Mucosa of rectum (tissue), 2 donors: ENCODE data around the gene HBG1.
"Not testable (repeated sequence)": the region's sequence is repeated elsewhere in the genome, so short reads cannot be mapped to it uniquely, and the experiment has no call there.

Source experiments
- H3K27ac ChIP-seq, 2 donors: one replicate each; pipeline ENCODE4 v1.7.0; 2013; ENCODE audit warnings: inconsistent platforms in 2 of 2, low read depth in 2 of 2, low read length in 2 of 2
- H3K27me3 ChIP-seq, 2 donors: one replicate each; pipeline ENCODE4 v1.7.0; 2013; ENCODE audit warnings: low read length in 2 of 2; ENCODE audit not compliant: control insufficient read depth in 2 of 2, insufficient read depth in 2 of 2
- H3K36me3 ChIP-seq, 2 donors: one replicate each; pipeline ENCODE4 v1.7.0; 2013; ENCODE audit warnings: low read length in 2 of 2; ENCODE audit not compliant: control insufficient read depth in 2 of 2, insufficient read depth in 2 of 2
- H3K4me1 ChIP-seq, 2 donors: one replicate each; pipeline ENCODE4 v1.7.0; 2013; ENCODE audit warnings: low read length in 2 of 2, mild to moderate bottlenecking in 1 of 2; ENCODE audit not compliant: control insufficient read depth in 2 of 2, insufficient read depth in 2 of 2
- H3K4me3 ChIP-seq, 2 donors: one replicate each; pipeline ENCODE4 v1.7.0; 2013; ENCODE audit warnings: low read length in 2 of 2
- H3K9ac ChIP-seq, 2 donors: one replicate each; pipeline ENCODE4 v1.7.0; 2013; ENCODE audit warnings: low read length in 2 of 2, low read depth in 1 of 2, mild to moderate bottlenecking in 1 of 2
- H3K9me3 ChIP-seq, 2 donors: one replicate each; pipeline ENCODE4 v1.7.0; 2013; ENCODE audit warnings: low read length in 2 of 2; ENCODE audit not compliant: control insufficient read depth in 2 of 2
- donor health status: healthy.
- donor health status: Normal muscosa, but diverticular disease.

Gene HBG1

DNA sequence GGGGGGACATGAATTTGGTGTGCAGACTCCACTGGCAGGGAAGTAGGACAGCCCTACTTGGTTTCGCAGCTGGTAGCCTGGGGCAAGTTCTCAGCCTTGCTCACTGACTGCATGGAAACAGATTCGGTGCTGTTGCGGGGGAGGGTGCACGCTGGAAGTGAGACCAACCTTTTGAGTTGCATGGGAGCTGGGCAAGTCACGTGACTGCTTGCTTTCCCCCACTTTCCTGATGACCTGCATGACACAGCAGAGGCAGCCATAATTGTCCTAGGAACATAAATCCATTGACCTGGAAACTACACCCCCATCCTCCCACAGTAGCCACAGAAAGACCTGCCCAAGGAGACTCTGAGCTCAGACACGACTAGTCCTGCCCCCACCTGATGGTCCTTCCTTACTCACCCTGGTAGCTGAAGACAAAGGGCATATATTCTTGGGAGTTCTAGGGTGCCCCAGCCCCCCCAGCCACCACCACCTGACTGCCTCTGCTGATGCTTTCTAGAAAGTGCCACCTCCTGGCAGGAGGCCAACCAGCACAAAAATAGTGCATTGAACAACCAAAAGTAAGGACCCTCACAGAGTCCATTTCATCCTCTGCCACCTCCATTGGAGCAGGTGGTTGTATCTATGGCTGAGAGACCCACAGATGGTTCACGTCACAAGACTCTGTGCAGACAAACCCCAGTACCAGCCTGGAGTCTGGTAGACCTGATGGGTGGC, 9.0 kb upstream of the HBG1 start:
- no peaks in the 10 kb centered on the region for H3K4me1 ChIP-seq
- no peaks in the 10 kb centered on the region for H3K27me3 ChIP-seq
- H3K27ac ChIP-seq: no peak overlapping the region
- no peak overlapping the region for H3K9ac ChIP-seq
- no peaks in the 10 kb centered on the region for H3K9me3 ChIP-seq
- no peak overlapping the region for H3K4me3 ChIP-seq
- no peaks in the 10 kb centered on the region for H3K36me3 ChIP-seq

DNA sequence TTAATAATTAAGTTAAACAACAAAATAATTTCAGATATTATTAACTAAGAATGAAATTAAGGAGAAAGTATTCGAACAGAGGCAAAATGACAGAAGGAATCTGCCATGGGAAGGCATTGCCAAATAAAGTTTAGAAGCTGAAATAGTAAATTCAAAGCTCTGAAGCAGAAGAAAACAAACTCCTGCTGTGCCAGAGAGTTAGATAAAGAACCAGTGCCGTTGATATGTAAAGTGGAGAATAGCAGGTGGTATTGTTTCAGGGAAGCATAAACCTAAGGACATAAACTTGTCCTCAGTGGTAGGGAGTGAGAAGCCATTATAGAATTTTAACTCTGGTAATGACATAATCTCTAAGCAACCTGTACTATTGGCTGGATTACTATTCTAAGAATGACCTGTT, 7.6 kb upstream of the HBG1 start:
- no peaks in the 10 kb centered on the region for H3K36me3 ChIP-seq
- H3K27me3 ChIP-seq: no peaks in the 10 kb centered on the region
- H3K4me1 ChIP-seq: no peaks in the 10 kb centered on the region
- H3K9ac ChIP-seq: no peak overlapping the region
- H3K27ac ChIP-seq: no peak overlapping the region
- no peak overlapping the region for H3K4me3 ChIP-seq
- H3K9me3 ChIP-seq: no peaks in the 10 kb centered on the region

DNA sequence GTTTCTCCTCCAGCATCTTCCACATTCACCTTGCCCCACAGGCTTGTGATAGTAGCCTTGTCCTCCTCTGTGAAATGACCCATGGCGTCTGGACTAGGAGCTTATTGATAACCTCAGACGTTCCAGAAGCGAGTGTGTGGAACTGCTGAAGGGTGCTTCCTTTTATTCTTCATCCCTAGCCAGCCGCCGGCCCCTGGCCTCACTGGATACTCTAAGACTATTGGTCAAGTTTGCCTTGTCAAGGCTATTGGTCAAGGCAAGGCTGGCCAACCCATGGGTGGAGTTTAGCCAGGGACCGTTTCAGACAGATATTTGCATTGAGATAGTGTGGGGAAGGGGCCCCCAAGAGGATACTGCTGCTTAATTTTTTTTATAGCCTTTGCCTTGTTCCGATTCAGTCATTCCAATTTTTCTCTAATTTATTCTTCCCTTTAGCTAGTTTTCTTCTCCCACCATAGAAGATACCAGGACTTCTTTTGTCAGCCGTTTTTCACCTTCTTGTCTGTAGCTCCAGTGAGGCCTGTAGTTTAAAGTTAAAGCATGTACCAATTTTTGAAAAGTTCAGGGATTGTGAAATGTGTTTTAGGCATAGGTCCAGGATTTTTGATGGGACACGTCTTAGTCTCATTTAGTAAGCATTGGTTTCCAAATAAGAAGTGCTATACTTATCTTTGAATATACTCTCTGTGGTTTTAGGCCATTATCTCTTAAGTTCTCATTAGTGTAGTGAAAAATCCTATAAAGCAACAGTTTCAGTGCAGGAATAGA, 5.2 kb upstream of the HBG1 start, which contains the start of gene HBG2:
HBG2 (minus strand) TSS at position 136 of the 768 bp plus-strand sequence; CDS start at position 83, 53 bp downstream.
- not testable (repeated sequence) for H3K27ac ChIP-seq, H3K9me3 ChIP-seq, H3K9ac ChIP-seq

DNA sequence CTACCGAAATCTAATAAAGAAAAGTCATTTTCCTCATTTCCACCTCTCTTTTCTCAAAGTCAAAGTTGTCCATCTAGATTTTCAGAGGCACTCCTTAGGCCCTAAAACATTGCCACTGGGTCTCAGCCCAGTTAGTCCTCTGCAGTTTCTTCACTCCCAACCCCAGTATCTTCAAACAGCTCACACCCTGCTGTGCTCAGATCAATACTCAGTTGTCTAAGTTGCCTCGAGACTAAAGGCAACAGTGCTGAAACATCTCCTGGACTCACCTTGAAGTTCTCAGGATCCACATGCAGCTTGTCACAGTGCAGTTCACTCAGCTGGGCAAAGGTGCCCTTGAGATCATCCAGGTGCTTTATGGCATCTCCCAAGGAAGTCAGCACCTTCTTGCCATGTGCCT, 4.4 kb upstream of the HBG1 start:
- not testable (repeated sequence) for H3K36me3 ChIP-seq, H3K27me3 ChIP-seq, H3K9me3 ChIP-seq, H3K27ac ChIP-seq, H3K9ac ChIP-seq, H3K4me3 ChIP-seq, H3K4me1 ChIP-seq

More for the DNA sequence above, 5.2 kb upstream of the HBG1 start, which contains the start of gene HBG2:
- H3K4me3 ChIP-seq, H3K4me1 ChIP-seq, H3K36me3 ChIP-seq, H3K27me3 ChIP-seq: not testable (repeated sequence)

DNA sequence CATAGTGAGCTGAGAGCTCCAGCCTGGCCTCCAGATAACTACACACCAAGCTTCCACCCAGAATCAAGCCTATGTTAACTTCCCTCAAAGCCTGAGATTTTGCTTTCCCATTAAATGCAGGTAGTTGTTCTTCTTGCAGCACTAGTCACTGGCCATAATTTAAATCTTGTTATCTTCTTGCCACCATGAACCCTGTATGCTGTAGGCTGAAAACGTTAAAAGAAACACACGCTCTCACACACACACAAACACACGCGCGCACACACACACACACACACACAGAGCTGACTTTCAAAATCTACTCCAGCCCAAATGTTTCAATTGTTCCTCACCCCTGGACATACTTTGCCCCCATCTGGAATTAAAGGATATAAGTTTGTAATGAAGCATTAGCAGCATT, 3.8 kb upstream of the HBG1 start:
- H3K9me3 ChIP-seq, H3K27me3 ChIP-seq, H3K4me3 ChIP-seq, H3K9ac ChIP-seq, H3K27ac ChIP-seq, H3K36me3 ChIP-seq, H3K4me1 ChIP-seq: not testable (repeated sequence)

DNA sequence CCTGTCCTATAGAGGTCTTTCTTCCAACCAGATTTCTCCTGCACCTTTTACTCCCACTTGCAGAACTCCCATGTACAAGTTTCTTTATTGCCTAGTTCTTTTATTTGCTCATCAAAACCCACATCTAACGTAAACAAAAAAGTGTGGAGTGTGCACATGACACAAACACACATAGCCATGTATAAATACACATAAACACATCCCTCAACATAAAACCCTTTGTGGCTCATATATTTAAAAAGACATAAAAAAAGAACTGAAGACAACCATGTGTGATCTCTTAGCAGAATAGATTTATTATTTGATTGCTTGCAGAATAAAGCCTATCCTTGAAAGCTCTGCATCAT, 3.2 kb upstream of the HBG1 start:
- Histone ChIP-seq H3K9me3 (no peaks in the 10 kb centered on the region), H3K4me3 (no peak overlapping the region), H3K4me1 (no peaks in the 10 kb centered on the region), H3K27me3 (no peaks in the 10 kb centered on the region), H3K9ac (no peak overlapping the region), H3K27ac (no peak overlapping the region), H3K36me3 (no peaks in the 10 kb centered on the region)

DNA sequence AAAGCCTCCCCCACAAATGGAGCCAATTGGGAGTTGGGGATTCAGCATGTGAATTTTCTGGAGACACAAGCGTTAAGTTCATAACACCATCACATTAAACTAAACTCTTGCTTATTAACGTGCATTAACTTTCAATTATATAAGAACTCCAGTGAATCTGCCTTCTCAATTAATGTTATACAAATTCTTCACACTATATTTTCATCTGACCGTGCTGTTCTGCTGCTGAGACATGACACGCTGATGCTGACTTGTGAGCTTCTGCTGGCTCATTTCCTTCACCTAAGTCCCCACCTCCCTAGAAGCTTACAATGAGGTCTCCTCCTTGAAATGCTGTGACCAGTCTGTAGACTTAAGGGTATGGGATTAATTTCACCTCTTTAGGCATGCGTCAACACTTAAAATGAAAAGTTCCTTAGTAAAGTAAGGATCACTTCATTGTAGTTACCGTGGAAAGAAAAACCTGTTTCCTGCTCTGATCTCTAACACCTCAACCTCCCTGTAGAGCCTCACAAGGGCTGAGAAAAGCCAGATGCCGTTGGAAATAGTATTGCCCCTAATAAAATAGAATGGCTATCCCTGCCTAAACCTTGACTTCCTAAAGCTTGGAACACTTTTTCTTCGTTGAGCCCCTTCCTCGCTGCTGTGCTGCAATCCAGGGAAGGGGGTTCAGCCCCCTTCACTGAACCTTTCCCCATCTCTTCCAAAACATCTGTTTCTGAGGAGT, 2.7 kb upstream of the HBG1 start:
- H3K27me3 ChIP-seq: no peaks in the 10 kb centered on the region
- H3K36me3 ChIP-seq: no peaks in the 10 kb centered on the region
- no peaks in the 10 kb centered on the region for H3K4me1 ChIP-seq
- H3K9me3 ChIP-seq: no peaks in the 10 kb centered on the region
- H3K27ac ChIP-seq: no peak overlapping the region
- H3K4me3 ChIP-seq: no peak overlapping the region
- H3K9ac ChIP-seq: no peak overlapping the region

DNA sequence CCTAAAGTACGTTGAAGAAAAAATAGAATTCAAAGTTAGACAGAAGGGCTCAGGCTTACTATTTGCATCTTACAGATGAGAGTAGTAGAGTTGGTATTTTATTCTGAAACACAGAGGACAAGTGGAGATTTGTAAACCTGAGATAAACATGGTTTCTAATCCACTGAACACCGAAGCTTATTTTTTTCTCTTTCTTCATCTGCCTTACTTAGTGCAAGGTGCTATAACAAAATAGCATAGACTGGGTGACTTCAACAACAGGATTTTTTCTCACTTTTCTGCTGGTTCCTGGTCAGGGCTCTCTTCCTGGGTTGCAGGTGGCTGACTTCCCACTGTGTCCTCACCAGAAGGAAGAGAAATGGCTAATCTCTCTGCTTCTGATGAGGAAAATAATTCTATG, 2.1 kb upstream of the HBG1 start:
- no peaks in the 10 kb centered on the region for H3K4me1 ChIP-seq
- no peaks in the 10 kb centered on the region for H3K9me3 ChIP-seq
- H3K27ac ChIP-seq: no peak overlapping the region
- H3K4me3 ChIP-seq: no peak overlapping the region
- no peaks in the 10 kb centered on the region for H3K27me3 ChIP-seq
- H3K36me3 ChIP-seq: no peaks in the 10 kb centered on the region
- no peak overlapping the region for H3K9ac ChIP-seq

DNA sequence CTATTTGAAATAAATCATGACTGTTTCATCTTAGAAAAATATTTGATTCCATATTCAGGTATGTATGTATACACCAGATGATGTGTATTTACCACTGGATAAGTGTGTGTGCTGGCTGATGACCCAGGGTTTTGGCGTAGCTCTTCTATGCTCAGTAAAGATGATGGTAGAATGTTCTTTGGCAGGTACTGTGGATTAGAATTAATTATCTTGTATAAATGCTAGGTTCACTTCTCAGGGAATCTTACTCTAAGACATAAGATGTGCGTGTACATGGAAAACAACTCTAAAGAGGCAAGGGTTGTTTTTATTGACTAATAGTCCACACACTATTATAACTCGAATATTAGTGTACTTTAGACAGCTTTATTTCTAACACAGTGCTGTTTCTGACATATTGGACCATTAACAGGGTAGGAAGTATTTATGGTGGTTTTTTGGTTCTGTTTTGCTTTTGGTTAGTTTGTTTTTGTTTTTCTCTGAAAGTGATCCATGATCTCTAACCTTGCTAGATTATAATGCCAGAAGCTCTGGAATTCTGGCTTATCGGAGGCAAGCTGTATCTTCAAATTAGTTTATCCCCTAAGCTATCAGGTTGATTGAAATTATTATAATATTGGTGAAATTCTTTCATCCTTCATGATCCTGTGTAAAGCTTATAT, 1.0 kb upstream of the HBG1 start:
- H3K27me3 ChIP-seq: no peaks in the 10 kb centered on the region
- no peaks in the 10 kb centered on the region for H3K36me3 ChIP-seq
- no peak overlapping the region for H3K27ac ChIP-seq
- no peaks in the 10 kb centered on the region for H3K4me1 ChIP-seq
- no peak overlapping the region for H3K9ac ChIP-seq
- H3K4me3 ChIP-seq: no peak overlapping the region
- H3K9me3 ChIP-seq: no peaks in the 10 kb centered on the region

DNA sequence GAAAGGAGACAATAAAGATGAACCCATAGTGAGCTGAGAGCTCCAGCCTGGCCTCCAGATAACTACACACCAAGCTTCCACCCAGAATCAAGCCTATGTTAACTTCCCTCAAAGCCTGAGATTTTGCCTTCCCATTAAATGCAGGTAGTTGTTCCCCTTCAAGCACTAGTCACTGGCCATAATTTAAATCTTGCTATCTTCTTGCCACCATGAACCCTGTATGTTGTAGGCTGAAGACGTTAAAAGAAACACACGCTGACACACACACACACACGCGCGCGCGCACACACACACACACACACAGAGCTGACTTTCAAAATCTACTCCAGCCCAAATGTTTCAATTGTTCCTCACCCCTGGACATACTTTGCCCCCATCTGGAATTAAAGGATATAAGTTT, 1.2 kb downstream of the HBG1 start:
- not testable (repeated sequence) for H3K27me3 ChIP-seq, H3K27ac ChIP-seq, H3K36me3 ChIP-seq, H3K4me3 ChIP-seq, H3K9ac ChIP-seq, H3K4me1 ChIP-seq, H3K9me3 ChIP-seq
